Natural killer cell treated with Interleukin-12 subunit alpha and Interleukin-12 subunit beta and Interleukin-15 and Interleukin-18, amount 100 ng/mL, for 72 hours (primary cell): Measurements from ENCODE around the gene HHATL. TPM values are rescaled to one million over a fixed set of nuclear protein-coding genes. Genes with fewer than 3 reads are reported as not detected.

ENCODE experiments used
- ATAC-seq, 2 donors: fragments of 150-1000 bp; cut with Tn5 transposase in 1 of 2; sonication (Bioruptor Pico), chemical (Tn5 transposase) in 1 of 2; 2 replicates each; pipeline ENCODE4 v1.10.0; 2021
- DNase-seq: peaks from one replicate; pipeline ENCODE4 v3.0.0; 2022; ENCODE audit warnings: low spot score
- H3K27ac Mint-ChIP-seq, 2 donors: 1 replicate in 1 of 2; 2 replicates in 1 of 2; pipeline ENCODE4 v1.8.0; 2022; ENCODE audit warnings: mixed read lengths in 2 of 2, mild to moderate bottlenecking in 1 of 2, moderate library complexity in 1 of 2
- H3K27me3 Mint-ChIP-seq, 2 donors: 1 replicate in 1 of 2; 2 replicates in 1 of 2; pipeline ENCODE4 v1.8.0; 2022; ENCODE audit warnings: mixed read lengths in 2 of 2
- H3K36me3 Mint-ChIP-seq: one replicate; pipeline ENCODE4 v1.8.0; 2022; ENCODE audit warnings: mixed read lengths
- H3K4me1 Mint-ChIP-seq, 2 donors: 1 replicate in 1 of 2; 2 replicates in 1 of 2; pipeline ENCODE4 v1.8.0; 2022; ENCODE audit warnings: low read depth in 2 of 2, mixed read lengths in 2 of 2, mild to moderate bottlenecking in 1 of 2
- H3K4me3 Mint-ChIP-seq: one replicate; pipeline ENCODE4 v1.8.0; 2022; ENCODE audit warnings: mixed read lengths
- H3K9me3 Mint-ChIP-seq: 2 replicates; pipeline ENCODE4 v1.8.0; 2022; ENCODE audit warnings: mixed read lengths
- total RNA-seq, 2 donors: library from RNA; stranded (reverse); gene quantifications; one replicate each; pipeline ENCODE4 v1.2.3, GENCODE V29; 2022

The HHATL gene
- total RNA-seq, 2 donors from 2014 or later = not detected

DNA sequence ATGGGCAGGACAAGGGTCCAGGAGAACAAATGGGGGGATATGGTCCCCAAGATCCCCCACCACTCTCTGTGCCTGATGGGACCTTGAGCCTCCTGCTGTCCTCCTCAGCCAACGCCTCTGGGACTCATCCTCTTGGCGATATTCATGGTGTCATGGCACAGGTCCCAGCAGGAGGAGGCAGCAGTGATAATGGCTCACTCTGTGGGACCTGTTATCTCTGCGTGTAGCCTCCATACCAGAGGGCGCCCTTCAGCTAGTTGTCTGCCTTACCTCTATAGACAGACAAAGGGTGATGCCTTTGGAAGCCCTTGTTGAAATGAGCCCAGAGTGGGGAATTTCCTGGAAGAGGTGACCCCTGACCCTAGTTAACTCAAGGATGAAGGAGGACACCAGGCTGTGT lies 41.7 kb downstream of the HHATL start:
- Mint-ChIP-seq H3K27ac (no peak overlapping the region), H3K27me3 (no peaks in the 10 kb centered on the region), H3K36me3 (no peaks in the 10 kb centered on the region), H3K9me3 (no peaks in the 10 kb centered on the region), H3K4me1 (no peaks in the 10 kb centered on the region), H3K4me3 (no peak overlapping the region)
- no peak for ATAC-seq
- no peak for DNase-seq

DNA sequence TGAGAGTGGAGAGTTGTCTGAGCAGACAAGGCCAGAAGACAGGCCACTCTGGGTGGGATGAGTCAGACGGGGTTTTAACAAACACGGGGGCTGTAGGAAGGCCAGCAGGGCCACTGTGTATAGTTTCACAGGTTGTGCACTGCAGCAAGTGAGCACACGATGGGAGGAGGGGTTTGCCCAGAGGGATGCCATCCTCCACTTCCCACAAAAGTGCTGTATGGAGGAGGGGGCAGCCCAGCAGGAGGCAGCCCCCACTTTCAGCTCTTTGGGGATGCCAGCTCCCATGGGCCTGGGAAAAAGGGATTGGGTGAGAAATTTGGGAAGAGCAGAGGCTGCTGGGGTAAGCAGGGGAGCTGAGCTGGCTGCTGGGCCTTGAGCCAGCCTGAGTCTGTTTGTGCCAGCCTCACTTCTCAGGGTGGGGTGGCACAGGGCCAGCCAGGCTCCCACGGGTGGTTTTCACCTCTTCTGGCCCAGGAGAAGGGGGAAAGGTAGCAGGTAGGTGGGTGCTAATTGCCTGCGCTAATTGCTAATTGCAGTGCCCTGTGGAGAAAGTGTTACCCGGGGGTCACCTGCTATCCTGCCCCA lies 42.4 kb downstream of the HHATL start:
- Mint-ChIP-seq H3K4me3 (no peak overlapping the region), H3K4me1 (no peaks in the 10 kb centered on the region), H3K36me3 (no peaks in the 10 kb centered on the region), H3K27ac (no peak overlapping the region), H3K9me3 (no peaks in the 10 kb centered on the region), H3K27me3 (no peaks in the 10 kb centered on the region)
- DNase-seq = no peak
- ATAC-seq = no peak

GRCh38 chr3:42659451-42660130 lies 43.0 kb downstream of the HHATL start:
- H3K36me3 Mint-ChIP-seq = no peaks in the 10 kb centered on the region
- no peaks in the 10 kb centered on the region for H3K27me3 Mint-ChIP-seq
- H3K4me1 Mint-ChIP-seq = no peaks in the 10 kb centered on the region
- DNase-seq = no peak
- no peak for ATAC-seq
- H3K4me3 Mint-ChIP-seq = no peak overlapping the region
- H3K9me3 Mint-ChIP-seq = no peaks in the 10 kb centered on the region
- no peak overlapping the region for H3K27ac Mint-ChIP-seq

GRCh38 chr3:42658771-42659390 lies 43.7 kb downstream of the HHATL start:
- ATAC-seq (no peak), DNase-seq (no peak)
- H3K36me3 Mint-ChIP-seq = no peaks in the 10 kb centered on the region
- no peaks in the 10 kb centered on the region for H3K4me1 Mint-ChIP-seq
- H3K27me3 Mint-ChIP-seq = no peaks in the 10 kb centered on the region
- no peak overlapping the region for H3K4me3 Mint-ChIP-seq
- no peaks in the 10 kb centered on the region for H3K9me3 Mint-ChIP-seq
- H3K27ac Mint-ChIP-seq = no peak overlapping the region

DNA sequence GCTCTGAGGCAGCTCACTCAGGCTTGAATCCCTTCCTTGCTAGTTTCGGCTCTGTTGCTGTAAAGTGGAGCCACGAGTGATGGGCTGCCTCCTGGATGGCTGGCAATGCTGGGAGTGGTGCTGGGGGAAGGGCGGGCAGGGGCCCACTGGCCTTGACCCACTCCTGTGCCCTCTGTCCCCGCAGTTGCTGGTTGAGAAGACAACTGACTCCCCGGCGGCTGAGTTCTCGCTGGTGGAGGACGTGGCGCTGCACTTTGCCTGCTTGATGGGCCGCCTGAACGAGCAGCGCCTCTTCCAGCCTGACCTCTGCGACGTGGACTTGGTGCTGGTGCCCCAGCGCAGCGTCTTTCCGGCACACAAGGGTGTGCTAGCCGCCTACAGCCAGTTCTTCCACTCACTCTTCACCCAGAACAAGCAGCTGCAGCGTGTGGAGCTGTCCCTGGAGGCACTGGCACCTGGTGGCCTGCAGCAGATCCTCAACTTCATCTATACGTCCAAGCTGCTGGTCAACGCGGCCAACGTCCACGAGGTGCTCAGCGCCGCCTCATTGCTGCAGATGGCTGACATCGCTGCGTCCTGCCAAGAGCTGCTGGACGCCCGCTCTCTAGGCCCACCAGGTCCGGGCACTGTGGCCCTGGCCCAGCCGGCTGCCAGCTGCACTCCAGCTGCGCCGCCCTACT lies 44.4 kb downstream of the HHATL start:
- DNase-seq = no peak
- H3K36me3 Mint-ChIP-seq = no peaks in the 10 kb centered on the region
- H3K9me3 Mint-ChIP-seq = no peaks in the 10 kb centered on the region
- H3K4me3 Mint-ChIP-seq = no peak overlapping the region
- ATAC-seq = no peak
- no peaks in the 10 kb centered on the region for H3K27me3 Mint-ChIP-seq
- H3K27ac Mint-ChIP-seq = no peak overlapping the region
- peaks cover 0 to 1% of the 10 kb centered on the region in 2 donors for H3K4me1 Mint-ChIP-seq

- Mint-ChIP-seq H3K4me1 (peaks cover 0 to 5% of the 10 kb centered on the region in 2 donors), H3K4me3 (no peak overlapping the region)
Observed at GRCh38 chr3:42657675-42658074, 44.9 kb downstream of the HHATL start.

GRCh38 chr3:42656680-42657610 lies 45.7 kb downstream of the HHATL start:
- H3K27ac Mint-ChIP-seq = no peak overlapping the region

More at GRCh38 chr3:42657675-42658074, 44.9 kb downstream of the HHATL start:
- H3K27ac Mint-ChIP-seq = no peak overlapping the region
- no peaks in the 10 kb centered on the region for H3K9me3 Mint-ChIP-seq
- no peaks in the 10 kb centered on the region for H3K27me3 Mint-ChIP-seq
- no peak for DNase-seq
- H3K36me3 Mint-ChIP-seq = no peaks in the 10 kb centered on the region
- ATAC-seq = no peak

DNA sequence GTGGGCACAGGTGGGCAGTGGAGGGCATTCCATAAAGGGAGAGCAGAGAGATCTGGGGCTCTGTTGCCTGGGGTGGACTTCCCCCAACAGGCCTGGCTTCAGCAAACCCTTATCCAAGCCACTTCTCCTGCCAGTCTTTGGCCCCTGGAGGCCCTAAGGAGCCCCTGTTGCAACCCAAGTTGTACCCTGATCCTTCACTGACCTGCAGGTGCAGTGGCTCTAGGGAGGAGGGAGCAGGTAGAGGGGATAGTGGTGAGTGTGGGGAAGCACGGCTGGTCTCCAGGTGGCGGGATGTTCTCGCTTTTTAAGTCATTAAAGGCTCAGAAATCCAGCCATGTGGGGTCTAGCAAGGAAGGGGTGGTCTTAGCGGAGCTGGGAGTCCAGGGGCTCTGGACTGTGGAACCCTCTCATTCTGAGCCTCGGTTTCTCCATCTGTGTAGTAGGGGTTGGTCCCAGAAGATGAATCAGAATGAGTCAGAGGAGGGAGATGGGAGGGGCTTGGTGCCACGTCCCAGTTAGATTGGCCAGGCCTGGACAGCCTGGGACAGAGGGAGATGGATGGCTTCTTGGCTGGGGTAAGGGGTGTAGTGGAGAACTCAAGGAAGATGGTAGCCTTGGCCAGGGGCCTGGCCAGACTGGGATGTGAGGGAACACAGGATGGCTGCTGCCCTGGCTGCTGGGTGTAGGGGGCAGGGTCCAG lies 46.5 kb downstream of the HHATL start:
- no peak overlapping the region for H3K27ac Mint-ChIP-seq

More at GRCh38 chr3:42656680-42657610, 45.7 kb downstream of the HHATL start:
- no peak for ATAC-seq
- Mint-ChIP-seq H3K9me3 (no peaks in the 10 kb centered on the region), H3K4me1 (peaks cover 5 to 12% of the 10 kb centered on the region in 2 donors), H3K4me3 (no peak overlapping the region), H3K27me3 (no peaks in the 10 kb centered on the region), H3K36me3 (no peaks in the 10 kb centered on the region)
- no peak for DNase-seq

GRCh38 chr3:42655331-42655888 lies 47.2 kb downstream of the HHATL start:
- Mint-ChIP-seq H3K9me3 (no peaks in the 10 kb centered on the region), H3K27ac (no peak overlapping the region), H3K4me3 (peak overlapping the region; percentile 15), H3K36me3 (no peaks in the 10 kb centered on the region), H3K4me1 (peaks cover 7 to 12% of the 10 kb centered on the region in 2 donors), H3K27me3 (no peaks in the 10 kb centered on the region)
- no peak for ATAC-seq
- no peak for DNase-seq

More for the DNA sequence above, 46.5 kb downstream of the HHATL start:
- Mint-ChIP-seq H3K27me3 (no peaks in the 10 kb centered on the region), H3K4me3 (no peak overlapping the region), H3K36me3 (no peaks in the 10 kb centered on the region), H3K4me1 (peaks cover 7 to 12% of the 10 kb centered on the region in 2 donors), H3K9me3 (no peaks in the 10 kb centered on the region)
- no peak for DNase-seq
- no peak for ATAC-seq

DNA sequence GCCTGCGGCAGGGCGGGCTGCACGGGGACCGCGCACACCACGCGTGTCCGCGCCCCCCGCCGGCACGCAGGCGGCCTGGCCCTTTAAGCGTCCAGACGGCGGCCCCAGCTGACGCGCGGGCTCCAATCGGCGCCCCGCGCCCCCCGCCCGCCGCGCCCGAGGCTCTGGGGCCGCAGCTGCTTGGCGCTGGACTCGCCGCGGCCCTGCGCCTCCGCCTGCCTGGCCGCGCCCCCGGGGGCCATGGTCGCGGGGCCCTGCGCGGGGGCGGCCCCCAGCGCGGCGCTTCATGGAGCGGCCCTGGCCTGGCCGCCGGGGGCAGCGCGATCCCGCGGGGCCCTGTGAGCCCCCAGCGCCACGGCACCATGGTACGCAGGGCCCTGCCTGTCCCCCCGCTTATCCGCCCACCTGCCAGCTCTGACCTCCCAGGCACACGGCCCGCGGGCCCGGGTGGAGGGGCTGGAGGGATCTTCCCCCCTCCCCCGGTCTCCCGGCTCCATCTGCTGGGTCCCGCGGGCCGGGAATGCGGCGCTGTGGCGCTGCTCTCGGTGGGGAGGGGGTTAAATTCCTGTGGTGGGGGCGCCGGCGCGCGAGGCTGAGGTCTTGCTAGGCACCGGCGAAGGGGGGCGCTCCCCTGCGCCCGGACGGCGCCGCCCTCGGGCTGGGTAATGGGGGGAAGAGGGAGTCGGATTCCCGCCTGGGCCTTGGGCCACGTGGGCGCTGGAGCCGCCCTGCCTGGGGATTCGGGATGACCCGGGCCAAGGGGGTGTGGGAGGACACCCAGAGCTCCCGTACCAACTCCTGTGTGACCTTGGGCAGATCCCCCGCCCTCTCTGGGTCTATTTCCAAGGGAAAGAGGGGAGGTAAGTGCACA lies 48.0 kb downstream of the HHATL start:
- Mint-ChIP-seq H3K27me3 (no peaks in the 10 kb centered on the region), H3K36me3 (no peaks in the 10 kb centered on the region), H3K4me1 (peaks cover 7 to 12% of the 10 kb centered on the region in 2 donors), H3K9me3 (no peaks in the 10 kb centered on the region), H3K27ac (no peak overlapping the region), H3K4me3 (peak overlapping the region; percentile 15)
- no peak for DNase-seq
- peak; percentile 45 to 59 for ATAC-seq

DNA sequence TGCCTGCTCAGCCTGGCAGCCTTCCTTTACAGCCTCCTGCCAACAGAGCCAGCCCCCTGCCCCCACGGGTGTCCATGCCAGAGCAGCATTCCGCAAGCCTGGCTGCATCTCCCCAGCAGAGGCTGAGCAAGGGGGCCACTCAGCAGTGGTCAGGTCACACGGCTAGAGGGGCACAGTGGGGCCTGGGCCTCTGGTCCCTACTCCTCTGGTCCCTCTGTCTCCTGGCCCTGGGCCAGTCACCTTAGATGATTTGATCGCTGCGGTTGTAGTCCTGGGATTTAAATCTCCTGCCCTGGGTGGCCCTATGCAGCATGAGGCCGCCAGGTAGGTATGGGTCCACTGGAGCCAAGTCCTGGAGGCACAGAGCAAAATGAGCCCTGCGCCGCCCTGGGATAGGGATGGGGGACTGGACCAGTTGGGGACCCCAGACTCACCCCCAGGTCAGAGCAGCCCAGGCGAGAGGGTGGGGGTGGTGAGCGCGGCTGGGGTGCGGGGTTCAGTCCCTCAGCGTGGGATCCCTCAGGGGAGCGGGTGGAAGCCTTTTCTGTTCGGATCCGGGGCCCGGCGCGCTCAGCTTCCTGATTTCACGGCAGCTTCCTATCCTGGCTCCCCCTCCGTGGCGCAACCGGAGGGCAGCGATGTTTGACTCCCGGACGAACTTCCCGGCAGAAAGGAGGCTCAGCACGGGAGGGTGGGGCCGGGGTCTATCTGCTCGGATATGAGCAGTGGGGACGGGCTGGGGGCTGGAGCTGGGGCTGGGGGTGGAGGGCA lies 48.9 kb downstream of the HHATL start, which contains the start of gene ZBTB47:
Gene ZBTB47, plus strand, starts transcription at position 138 of the 771 bp plus-strand sequence. CDS start 4,659 bp downstream, outside the sequence.
- Mint-ChIP-seq H3K27me3 (no peaks in the 10 kb centered on the region), H3K9me3 (no peaks in the 10 kb centered on the region), H3K27ac (peak within 1 kb of the TSS; percentile 28 to 69), H3K4me3 (peak within 1 kb of the TSS; percentile 67), H3K4me1 (peaks cover 7 to 12% of the 10 kb centered on the region in 2 donors), H3K36me3 (no peaks in the 10 kb centered on the region)
- DNase-seq = no peak
- no peak for ATAC-seq
